Stimulated activated CD4-positive, alpha-beta T cell treated with anti-CD3 and anti-CD28 coated beads, Interleukin-4, amount 100 ng/mL, for 48 hours (primary cell): Measurements from ENCODE around the gene EXOC4.
"Not testable (repeated sequence)": the region's sequence is repeated elsewhere in the genome, so short reads cannot be mapped to it uniquely, and the experiment has no call there.

ENCODE experiments used
- DNase-seq, 2 donors: peaks; one replicate each; pipeline ENCODE4 v3.0.0-alpha.2; 2020; ENCODE audit warnings: low read depth in 2 of 2

EXOC4 gene

DNA sequence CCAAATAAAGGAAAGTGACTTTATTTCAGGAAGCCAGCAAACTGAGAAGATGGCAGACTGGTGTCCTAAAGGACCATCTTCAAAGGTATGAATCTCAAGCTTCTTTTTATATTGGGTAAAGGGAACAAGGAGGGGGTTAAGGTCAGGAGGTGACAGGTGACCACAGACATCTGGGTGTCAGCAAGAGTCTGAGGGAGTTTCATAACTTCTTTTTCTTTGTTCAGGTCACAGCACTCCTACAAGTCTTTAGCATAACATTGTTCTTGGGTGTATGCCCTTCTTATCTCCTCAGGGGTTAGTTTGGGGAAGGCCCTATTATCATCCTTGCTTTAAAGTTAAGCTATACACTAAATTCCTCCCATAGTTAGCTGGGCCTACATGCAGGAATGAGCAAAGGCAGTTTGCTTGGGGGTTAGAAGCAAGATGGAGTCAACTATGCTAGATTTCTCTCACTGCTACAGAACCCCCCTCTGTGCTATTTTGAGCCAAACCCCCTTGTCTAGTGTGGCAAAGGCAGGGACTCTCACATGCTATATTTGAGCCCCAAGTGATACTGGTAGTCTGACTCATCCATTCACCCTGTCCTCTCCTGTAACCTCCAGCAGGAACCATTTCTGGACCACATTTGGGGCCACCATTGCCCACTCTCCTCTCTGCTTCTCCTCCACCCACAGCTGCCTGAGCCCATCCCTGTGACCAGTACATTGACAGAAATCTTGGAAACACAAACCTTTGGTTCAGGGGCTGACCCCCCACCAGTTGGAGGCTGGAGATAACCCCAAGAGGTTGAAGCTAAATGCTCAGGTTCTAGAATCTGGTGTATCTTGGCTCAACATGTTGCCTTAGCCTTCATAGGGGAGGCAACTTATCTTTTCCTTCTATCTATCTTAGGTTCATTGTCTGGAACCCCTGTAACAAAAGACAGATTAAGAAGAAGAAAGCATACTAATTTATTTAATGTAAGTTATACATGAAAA, 818.8 kb downstream of the EXOC4 start:
- no peak for DNase-seq

GRCh38 chr7:134073276-134073675, 820.4 kb downstream of the EXOC4 start:
- no peak for DNase-seq

DNA sequence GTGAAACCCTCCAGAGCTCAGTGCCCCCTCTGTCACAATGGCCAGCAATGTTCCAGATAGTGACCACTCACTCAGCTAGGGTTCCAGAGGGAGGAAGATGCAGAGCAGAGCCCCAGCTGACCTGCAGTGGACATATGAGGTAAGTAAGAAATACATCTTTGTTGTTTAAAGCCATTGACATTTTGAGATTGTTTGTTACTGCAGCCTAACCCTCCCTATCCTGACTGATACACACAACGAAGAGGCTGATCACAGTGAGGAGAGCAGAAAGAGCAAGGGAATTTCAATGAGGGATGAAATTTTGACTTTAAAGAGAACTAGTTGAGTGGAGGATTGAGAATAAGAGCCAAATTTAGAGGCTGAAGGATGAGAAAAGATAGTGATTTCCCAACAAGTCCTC, 822.9 kb downstream of the EXOC4 start:
- no peak for DNase-seq

- DNase-seq, result not testable (repeated sequence)
Measured at GRCh38 chr7:134077560-134077959, 824.7 kb downstream of the EXOC4 start.

DNA sequence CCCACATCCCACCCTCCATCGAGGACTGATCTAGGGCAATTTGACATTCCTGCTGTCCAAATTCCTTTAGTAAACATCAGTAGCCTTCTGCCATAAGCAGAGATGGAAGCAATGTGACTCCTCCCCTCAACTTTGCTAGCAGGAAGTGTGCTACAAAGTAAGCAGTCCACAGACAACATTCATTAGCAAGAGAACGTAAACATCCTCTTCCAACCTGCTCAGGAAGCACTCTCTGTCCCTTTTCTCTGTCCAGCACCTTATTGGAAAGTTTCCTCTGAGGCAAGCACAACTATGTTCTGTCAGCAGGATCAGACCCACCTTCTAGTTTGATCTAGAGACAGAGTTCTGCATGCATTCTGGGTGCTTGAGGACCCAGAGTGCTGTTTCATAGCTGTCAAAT, 826.1 kb downstream of the EXOC4 start:
- DNase-seq, result no peak

GRCh38 chr7:134081695-134082094, 828.8 kb downstream of the EXOC4 start:
- no peak for DNase-seq

GRCh38 chr7:134083766-134084487, 831.0 kb downstream of the EXOC4 start:
- DNase-seq, result no peak

DNA sequence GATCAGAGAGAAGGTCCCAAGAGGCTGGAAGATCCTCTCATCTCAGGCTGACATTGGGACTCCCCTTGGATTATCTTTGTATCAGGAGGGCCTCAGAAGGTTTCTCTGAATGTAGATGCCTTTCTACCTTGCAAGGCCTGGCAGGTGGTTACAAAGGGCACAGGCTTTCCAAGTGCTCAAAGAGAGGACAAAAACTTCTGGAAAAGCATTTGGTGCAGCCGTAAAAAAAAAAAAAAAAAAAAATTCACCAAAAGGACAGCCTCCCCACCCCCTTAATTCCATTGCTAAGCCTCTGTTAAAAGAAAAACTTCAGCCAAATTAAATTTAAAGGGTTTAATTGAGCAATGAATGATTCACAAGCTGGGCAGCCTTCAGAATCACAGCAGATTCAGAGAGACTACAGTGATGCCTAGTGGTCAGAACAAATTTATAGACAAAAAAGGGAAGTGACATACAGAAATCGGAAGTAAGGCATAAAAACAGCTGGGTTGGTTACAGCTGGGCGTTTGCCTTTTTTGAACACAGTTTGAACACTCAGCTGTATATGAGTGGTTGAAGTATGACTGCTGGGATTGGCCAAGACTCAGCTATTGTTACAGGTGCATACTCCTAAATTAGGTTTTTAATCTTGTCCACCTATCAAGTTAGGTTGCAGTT, 831.7 kb downstream of the EXOC4 start:
- DNase-seq, result no peak

DNA sequence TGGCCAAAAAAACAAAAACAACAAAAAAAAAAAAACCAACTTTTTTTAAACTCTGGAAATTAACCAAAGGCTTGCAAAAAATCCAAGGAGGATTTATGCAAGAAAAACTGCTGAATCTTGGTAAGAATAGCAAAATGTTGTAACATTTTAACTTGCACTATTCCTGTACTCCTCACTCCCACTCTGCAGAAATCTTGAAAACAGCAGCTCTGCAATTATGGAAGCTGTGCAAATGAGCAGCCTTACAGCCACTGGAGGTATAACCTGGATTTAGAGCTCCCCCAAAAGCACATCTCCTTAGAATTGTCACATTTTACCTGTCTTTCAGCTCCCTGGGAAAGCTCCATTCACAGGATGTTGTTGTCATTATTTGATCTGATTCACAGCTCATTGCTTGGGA, 832.4 kb downstream of the EXOC4 start:
- DNase-seq, result no peak

GRCh38 chr7:134086998-134087735, 834.3 kb downstream of the EXOC4 start:
- no peak for DNase-seq

DNA sequence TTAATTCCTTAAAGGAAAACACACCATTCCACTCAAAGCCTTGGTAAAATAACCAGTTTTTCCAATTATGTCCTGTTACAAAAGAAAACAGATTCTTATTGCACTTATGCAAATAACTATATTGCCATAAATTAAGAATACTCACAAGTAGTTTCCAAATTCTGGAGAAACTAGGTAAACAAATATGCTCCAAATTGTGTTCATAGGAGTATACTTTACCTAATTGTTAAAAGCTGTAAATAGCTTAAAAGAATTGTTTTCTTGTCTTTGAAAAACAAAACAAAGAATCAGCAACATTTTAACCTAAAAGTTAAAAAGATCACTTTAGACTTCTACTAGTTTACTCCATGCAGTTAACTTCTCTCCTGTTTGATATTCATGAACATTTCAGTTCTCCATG, 835.3 kb downstream of the EXOC4 start:
- no peak for DNase-seq

- DNase-seq, result no peak
Measured at GRCh38 chr7:134089446-134089845, 836.6 kb downstream of the EXOC4 start.

- DNase-seq, result no peak
Measured at GRCh38 chr7:134098072-134098471, 845.2 kb downstream of the EXOC4 start.

DNA sequence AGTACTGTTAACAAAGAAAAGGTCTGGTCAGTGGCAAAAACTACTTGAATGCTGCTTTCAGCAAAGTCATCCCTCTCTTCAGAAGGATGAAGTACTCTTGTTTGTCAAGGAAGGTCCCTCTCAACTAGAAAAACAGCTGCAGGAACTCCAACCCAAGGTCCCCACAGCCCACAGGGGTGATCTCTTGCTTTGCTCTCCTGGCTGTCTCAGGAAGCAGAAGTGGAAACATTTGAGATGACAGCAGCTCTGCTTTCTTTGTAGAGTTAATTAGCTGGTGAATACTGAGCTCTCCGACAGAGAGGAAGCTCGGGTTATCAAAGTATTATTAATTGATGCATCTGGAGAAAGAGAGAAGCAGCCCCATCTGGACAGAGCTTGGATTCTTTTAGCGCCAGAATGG, 848.8 kb downstream of the EXOC4 start:
- DNase-seq, result no peak

- DNase-seq, result no peak
Measured at GRCh38 chr7:134104166-134104565, 851.3 kb downstream of the EXOC4 start.

DNA sequence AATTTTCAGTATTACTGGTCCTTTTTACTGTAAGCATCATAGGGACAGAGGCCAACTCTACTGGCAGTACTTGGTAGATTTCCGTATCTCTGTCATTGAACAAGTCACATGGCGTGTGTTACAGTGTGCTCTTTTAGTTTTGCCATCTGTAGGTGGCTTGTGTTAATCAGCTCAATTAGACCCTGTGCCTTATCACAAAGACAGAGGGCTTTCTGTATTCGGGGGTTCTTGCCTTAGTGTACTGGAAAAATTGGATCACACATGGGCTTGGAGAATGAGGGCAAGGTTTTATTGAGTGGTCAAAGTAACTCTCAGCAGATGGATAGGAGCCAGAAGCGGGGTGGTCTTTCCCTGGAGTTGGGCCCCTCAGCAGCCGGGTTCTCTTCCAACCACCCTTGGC, 853.0 kb downstream of the EXOC4 start:
- no peak for DNase-seq

- DNase-seq, result no peak
Measured at GRCh38 chr7:134108802-134109201, 855.9 kb downstream of the EXOC4 start.

DNA sequence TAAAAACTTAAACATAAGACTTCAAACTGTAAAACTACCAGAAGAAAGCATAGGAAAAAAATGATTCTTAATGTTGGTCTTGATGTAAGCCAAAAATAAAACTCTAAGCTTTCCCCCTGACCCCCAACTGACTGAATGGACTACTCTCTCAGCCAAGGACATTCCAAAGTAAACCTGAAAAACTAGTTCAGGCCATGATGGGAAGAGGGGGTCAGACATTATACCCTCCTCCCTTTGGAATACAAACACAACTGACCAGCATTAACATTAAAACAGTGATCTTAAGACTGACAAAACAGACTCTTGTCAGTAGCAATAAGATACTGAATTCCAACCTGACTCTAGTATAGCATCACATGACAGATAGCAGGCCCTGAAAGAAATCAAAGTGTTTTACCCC, 860.8 kb downstream of the EXOC4 start:
- no peak for DNase-seq

GRCh38 chr7:134114992-134115391, 862.1 kb downstream of the EXOC4 start:
- no peak for DNase-seq
